Measurements from ENCODE around the gene PFKP.

DNA sequence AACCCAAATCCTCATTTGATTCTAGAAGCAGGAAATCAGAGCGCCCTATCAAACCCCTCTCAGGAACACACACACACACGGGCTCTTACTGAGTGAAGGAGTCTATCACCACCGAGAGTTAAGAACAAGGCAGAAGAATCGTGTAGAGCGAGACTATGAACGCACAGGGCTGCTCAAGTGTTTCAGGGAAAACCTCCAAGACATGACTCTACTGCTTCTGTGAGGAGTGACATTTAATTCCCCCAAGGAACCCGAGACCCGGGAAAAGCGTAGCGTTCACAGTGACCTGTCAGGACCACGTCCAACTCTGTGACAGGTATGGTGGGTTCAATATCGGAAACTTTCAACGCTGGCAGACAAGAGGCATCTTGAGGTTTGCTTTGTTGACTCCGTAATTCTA lies 83.6 kb downstream of the PFKP start:
- TF ChIP-seq, protein P1, sequence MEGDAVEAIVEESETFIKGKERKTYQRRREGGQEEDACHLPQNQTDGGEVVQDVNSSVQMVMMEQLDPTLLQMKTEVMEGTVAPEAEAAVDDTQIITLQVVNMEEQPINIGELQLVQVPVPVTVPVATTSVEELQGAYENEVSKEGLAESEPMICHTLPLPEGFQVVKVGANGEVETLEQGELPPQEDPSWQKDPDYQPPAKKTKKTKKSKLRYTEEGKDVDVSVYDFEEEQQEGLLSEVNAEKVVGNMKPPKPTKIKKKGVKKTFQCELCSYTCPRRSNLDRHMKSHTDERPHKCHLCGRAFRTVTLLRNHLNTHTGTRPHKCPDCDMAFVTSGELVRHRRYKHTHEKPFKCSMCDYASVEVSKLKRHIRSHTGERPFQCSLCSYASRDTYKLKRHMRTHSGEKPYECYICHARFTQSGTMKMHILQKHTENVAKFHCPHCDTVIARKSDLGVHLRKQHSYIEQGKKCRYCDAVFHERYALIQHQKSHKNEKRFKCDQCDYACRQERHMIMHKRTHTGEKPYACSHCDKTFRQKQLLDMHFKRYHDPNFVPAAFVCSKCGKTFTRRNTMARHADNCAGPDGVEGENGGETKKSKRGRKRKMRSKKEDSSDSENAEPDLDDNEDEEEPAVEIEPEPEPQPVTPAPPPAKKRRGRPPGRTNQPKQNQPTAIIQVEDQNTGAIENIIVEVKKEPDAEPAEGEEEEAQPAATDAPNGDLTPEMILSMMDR (IDR thresholded peaks at IDR 0.05) = no peak
- TF ChIP-seq POLR2A (IDR thresholded peaks at IDR 0.05; ENCODE audit: low read depth) = no peak

Measured in esophagus muscularis mucosa (tissue), 3 donors.